ENCODE data around the gene TMEM255B. TPM values are rescaled to one million over a fixed set of nuclear protein-coding genes. Genes with fewer than 3 reads are reported as not detected.

TMEM255B gene
- total RNA-seq, 8 experiments from 2014 or later, result 0.05 to 2.7 (median 0.52) TPM

DNA sequence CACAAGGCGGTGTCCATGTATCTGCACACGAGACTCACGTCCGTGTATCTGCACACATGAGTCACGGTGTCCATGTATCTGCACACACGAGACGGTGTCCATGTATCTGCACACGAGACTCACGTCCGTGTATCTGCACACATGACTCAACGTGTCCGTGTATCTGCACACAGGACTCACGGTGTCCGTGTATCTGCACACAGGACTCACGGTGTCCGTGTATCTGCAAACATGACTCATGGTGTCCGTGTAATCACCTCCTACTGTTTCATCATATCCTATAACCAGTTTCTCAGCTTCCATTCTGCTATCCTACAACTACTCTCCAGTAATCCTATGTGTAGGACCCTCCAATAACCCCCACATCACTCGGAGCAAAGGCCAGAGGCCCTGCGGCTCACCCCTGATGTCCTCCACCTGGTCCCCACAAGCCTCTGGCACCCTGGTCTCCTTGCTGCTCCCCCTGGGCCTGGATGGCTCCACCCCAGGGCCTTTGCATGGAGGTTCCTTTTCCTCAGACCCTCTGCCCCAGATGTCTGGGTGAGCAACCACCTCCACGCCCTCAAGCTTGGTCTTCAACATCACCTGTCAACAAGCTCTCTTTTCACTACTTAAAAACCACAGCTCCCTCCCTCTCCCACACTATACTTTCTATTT lies 2.5 kb upstream of the TMEM255B start:
- in situ Hi-C loops (cut with MboI; ENCODE audit: low pct_unique_long_range_greater_than_20kb in 2 of 9, low sequenced_read_pairs in 9 of 9, unreplicated experiment in 9 of 9), result no loop called here
- Histone ChIP-seq H3K4me1 (replicated peaks in 1 of 2) (peaks cover 5 to 14% of the 10 kb centered on the region in 2 donors), H3K27ac (no peak overlapping the region), H3K4me3 (no peak overlapping the region)
- 60 to 100% (median 88%) methylated on average over 1 to 12 of the region's 20 CpGs; no CpG with 5 or more reads in 1 of the 10 experiments for WGBS, 10 experiments
- ATAC-seq (replicated peaks in 6 of 8), result no peak

DNA sequence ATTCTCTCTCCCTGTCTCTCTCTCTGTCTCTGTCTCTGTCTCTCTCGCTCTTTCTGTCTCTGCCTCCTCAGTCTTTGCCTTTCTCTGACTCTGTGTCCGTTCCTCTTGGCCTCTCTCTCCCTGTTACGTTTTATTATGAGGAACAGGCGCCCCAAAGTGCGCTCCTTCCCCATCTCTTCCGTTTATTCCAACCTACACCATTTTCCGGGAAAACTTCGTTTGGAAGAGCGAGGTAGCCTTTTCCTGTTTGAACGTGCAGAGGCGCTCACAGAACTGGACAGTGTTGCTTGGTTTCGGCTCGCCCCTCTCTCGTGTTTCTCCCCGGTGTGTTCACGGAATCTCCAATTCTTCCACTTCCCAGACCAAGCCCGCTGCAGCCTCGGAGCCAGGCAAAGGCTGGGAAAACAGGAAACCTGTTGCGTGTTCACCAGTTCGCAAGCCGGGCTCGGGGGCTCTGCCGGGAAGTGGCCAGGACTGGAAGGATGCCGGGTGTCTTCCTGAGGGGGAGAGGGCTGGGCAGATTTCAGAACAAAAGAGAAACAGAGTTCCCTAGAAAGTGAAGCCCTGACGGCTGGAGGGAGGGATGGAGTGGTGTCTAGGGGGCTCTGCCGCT lies 605 bp downstream of the TMEM255B start:
- peaks cover 5 to 14% of the 10 kb centered on the region in 2 donors for H3K4me1 ChIP-seq (replicated peaks in 1 of 2)
- H3K27ac ChIP-seq, result no peak overlapping the region
- peak in 6 of 8 experiments; percentile 6 to 34 (median 14) for ATAC-seq (replicated peaks in 6 of 8)
- peak overlapping the region; percentile 38 to 59 (median 45) for H3K4me3 ChIP-seq
- in situ Hi-C loops (cut with MboI; ENCODE audit: low pct_unique_long_range_greater_than_20kb in 2 of 9, low sequenced_read_pairs in 9 of 9, unreplicated experiment in 9 of 9), result no loop called here
- 0 to 4% (median 1%) methylated on average over 1 to 21 of the region's 26 CpGs for WGBS, 10 experiments

DNA sequence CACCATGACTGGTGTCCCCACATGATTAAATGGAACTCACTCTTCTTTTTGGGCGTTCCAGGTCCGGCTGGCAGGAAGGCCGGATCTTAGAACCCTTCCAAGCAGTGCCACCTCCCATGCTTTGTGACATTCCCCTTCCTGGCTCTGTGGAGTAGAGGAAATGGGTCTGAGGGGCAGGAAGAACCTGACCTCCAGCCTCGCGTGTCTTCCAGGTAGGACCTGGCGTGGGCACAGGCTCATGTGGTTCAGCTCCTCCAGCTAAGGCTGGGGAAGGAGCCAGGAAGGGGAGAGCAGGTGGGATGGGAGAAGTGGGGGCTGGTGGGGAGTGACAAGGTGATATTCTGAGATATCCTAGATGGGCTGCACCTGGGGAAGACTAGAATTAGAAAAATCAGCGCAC lies 2.1 kb downstream of the TMEM255B start:
- H3K4me1 ChIP-seq (replicated peaks in 1 of 2), result peaks cover 11 to 28% of the 10 kb centered on the region in 2 donors
- 90 to 100% methylated on average over 4 of the region's 7 CpGs; no CpG with 5 or more reads in 8 of the 10 experiments for WGBS, 10 experiments
- in situ Hi-C loops (cut with MboI; ENCODE audit: low pct_unique_long_range_greater_than_20kb in 2 of 9, low sequenced_read_pairs in 9 of 9, unreplicated experiment in 9 of 9), result no loop called here

DNA sequence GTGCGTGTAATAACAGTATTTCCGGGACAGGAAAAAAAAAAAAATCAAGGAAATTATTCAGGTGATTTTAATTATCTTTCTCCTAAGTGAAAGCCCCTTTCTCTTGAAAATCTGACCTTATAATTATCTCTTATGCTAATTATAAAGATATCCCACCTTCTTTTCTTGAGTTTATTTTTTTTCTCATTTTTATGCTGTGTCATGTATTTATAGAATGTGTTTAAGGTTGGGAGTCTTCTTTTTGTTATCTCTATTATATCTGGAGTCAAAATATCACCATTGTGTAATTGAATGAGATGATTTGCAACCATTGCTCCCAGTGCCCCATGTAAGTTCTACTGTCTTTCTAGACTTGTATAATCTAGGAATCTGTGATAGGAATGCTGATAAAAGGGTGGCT lies 3.0 kb downstream of the TMEM255B start:
- no peak overlapping the region for H3K27ac ChIP-seq
- H3K4me1 ChIP-seq (replicated peaks in 1 of 2), result peaks cover 11 to 35% of the 10 kb centered on the region in 2 donors
- H3K4me3 ChIP-seq, result no peak overlapping the region
- ATAC-seq (replicated peaks in 6 of 8), result no peak
- WGBS, 10 experiments, result 80 to 100% (median 89%) methylated on average over 1 to 2 of the region's 2 CpGs; no CpG with 5 or more reads in 1 of the 10 experiments
- in situ Hi-C loops (cut with MboI; ENCODE audit: low pct_unique_long_range_greater_than_20kb in 2 of 9, low sequenced_read_pairs in 9 of 9, unreplicated experiment in 9 of 9), result no loop called here

More for the DNA sequence above, 2.1 kb downstream of the TMEM255B start:
- H3K27ac ChIP-seq, result no peak overlapping the region
- no peak for ATAC-seq (replicated peaks in 6 of 8)
- no peak overlapping the region for H3K4me3 ChIP-seq

DNA sequence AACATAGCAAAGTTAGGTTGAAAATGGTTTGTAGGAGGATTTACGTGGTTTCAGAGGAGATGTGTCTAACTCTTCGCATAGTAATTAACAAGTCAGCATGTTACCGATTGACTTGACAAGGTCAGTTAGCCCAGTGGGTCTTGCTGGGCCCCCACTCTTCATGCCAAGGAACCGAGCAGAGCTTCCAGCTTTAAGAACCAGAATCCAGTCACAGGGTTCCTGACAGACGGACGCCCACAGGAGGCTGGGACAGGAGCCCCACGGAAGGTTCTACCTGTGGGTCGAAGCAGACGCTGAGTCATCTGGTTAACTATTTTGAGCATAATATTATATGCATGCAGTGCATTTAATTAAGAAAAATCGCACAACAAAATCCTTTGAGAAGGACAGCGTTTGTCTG lies 3.5 kb downstream of the TMEM255B start:
- 70 to 95% (median 80%) methylated on average over 2 to 11 of the region's 11 CpGs; no CpG with 5 or more reads in 3 of the 10 experiments for WGBS, 10 experiments
- H3K4me1 ChIP-seq (replicated peaks in 1 of 2), result peaks cover 11 to 35% of the 10 kb centered on the region in 2 donors
- no peak overlapping the region for H3K4me3 ChIP-seq
- ATAC-seq (replicated peaks in 6 of 8), result no peak
- in situ Hi-C loops (cut with MboI; ENCODE audit: low pct_unique_long_range_greater_than_20kb in 2 of 9, low sequenced_read_pairs in 9 of 9, unreplicated experiment in 9 of 9), result no loop called here
- H3K27ac ChIP-seq, result no peak overlapping the region

DNA sequence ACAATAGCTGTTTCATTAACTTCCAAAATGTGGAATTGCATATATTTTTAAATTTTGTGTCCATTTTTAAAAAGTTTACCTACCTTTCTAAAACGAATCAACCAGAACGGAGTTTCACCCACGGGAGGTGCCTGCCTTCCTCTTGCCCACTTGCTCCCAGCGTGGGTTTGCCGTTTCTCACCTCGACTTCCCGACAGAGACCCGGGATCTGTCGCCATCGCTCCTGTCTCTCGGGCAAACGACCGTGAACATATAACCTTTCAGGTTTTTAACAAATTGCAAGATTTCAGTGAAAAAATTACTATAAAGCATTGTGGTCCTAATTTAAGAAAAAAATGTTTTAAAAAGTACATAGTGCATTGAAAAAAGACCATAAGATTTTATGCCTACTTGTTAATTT lies 4.2 kb downstream of the TMEM255B start:
- ATAC-seq (replicated peaks in 6 of 8), result no peak
- 83 to 94% (median 88%) methylated on average over 5 to 13 of the region's 13 CpGs; no CpG with 5 or more reads in 1 of the 10 experiments for whole genome bisulfite sequencing, 10 experiments
- Histone ChIP-seq H3K27ac (no peak overlapping the region), H3K4me3 (no peak overlapping the region), H3K4me1 (replicated peaks in 1 of 2) (peaks cover 11 to 31% of the 10 kb centered on the region in 2 donors)
- in situ Hi-C loops (cut with MboI; ENCODE audit: low pct_unique_long_range_greater_than_20kb in 2 of 9, low sequenced_read_pairs in 9 of 9, unreplicated experiment in 9 of 9), result no loop called here

DNA sequence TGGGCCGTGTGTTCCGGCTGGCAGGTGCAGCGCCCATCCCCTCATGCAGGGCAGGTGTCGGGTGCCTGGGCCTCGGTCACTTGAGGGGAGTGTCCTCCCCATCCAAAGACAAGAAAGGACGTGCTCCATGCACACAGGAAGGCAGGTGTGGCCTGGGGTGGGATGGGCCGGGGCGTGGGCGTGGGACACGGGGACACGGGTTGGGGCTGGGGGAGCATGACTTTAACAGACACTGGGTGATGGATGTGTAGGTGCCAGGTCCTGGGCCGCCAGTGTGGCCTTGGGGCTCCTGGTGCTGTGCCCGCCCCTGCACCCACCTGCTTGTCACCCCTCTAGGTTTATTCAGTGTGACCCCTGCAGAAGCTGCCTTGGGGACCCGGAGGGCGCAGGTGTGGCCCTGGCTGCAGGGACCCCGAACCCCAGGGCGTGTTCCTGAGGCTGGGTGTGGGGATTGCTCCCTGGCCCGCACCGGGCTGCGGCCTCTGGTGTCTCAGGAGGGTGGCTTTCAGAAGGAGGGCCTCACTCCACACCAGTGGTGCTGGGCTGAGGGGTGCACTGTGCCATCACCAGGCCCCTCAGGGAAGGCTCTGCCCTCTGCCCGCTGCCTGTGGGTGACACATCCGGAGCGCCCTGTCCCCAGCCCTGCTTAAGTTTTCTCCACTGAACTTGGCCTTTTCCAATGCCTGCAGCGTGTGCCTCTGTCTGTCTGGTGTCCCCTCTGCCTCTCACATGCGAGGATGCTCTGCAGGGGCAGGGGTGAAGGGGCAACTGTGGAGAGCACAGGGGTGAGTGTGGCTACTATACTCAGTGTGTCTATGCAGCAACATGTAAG lies 5.2 kb downstream of the TMEM255B start:
- Histone ChIP-seq H3K4me3 (no peak overlapping the region), H3K27ac (no peak overlapping the region), H3K4me1 (replicated peaks in 1 of 2) (peaks cover 7 to 25% of the 10 kb centered on the region in 2 donors)
- WGBS, 10 experiments, result 60 to 100% (median 82%) methylated on average over 1 to 8 of the region's 25 CpGs; no CpG with 5 or more reads in 5 of the 10 experiments
- peak in 1 of 8 experiments; percentile 3 for ATAC-seq (replicated peaks in 6 of 8)
- in situ Hi-C loops (cut with MboI; ENCODE audit: low pct_unique_long_range_greater_than_20kb in 2 of 9, low sequenced_read_pairs in 9 of 9, unreplicated experiment in 9 of 9), result no loop called here

DNA sequence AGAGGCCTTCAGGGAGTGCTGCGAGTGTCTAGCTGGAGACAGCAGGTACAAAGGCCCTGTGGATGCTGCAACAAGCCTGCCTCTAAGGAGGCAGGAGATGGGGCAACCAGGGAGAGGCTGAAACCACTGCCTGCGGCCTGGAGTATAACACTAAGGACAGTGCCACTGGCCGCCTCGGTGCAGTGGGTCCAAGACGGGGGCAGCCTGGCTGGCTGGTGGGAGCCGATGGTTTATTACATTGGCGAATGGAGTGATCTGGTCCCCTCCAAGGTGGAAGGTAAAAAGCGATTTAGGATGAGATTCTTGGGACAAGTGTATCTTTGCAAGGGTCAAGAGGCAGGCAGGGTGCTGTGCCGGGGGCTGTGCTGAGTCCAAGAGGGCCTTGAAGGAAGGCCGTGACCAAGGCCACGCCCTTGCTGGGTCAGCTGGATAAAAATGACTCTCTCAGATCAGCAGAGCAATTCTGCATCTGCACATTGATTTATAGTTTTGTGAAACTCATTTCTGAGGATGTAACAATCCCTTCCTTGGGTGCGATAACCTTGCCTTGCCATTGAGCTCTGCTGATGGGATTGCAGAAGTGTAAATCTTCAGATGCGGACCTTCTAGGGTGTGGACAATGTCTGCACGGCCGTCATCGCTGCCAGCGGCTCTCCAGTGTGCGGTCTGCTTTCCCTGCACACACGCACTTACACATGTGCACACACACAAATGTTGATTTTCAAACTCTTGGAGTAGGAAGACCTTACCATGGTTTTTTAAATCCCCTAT lies 6.0 kb downstream of the TMEM255B start:
- ATAC-seq (replicated peaks in 6 of 8), result peak; percentile 52 to 89 (median 72)
- in situ Hi-C loops (cut with MboI; ENCODE audit: low pct_unique_long_range_greater_than_20kb in 2 of 9, low sequenced_read_pairs in 9 of 9, unreplicated experiment in 9 of 9), result no loop called here
- H3K4me3 ChIP-seq, result no peak overlapping the region
- H3K4me1 ChIP-seq (replicated peaks in 1 of 2), result peaks cover 7 to 21% of the 10 kb centered on the region in 2 donors
- H3K27ac ChIP-seq, result peak overlapping the region in 1 of 2 donors; percentile 23
- WGBS, 10 experiments, result 50 to 100% (median 91%) methylated on average over 1 to 11 of the region's 19 CpGs; no CpG with 5 or more reads in 3 of the 10 experiments

DNA sequence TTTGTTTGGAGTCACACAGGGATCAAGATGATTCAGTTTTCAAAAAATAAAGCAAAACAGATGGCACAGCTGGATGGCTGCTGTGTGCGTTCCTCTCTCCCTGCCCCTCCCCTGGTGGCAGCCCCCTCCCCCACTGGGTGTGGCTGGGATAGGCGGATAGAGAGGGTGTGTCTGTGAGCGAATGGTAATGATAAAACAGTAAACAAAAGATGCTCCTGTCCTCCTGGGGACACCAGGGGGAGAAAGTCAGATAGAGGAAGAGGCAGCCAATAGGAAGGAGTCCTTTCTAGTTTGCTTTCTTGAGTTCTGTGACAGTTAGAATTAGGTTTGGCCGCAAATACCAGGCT lies 6.5 kb downstream of the TMEM255B start:
- in situ Hi-C loops (cut with MboI; ENCODE audit: low pct_unique_long_range_greater_than_20kb in 2 of 9, low sequenced_read_pairs in 9 of 9, unreplicated experiment in 9 of 9), result no loop called here
- Histone ChIP-seq H3K4me3 (no peak overlapping the region), H3K4me1 (replicated peaks in 1 of 2) (peaks cover 7 to 21% of the 10 kb centered on the region in 2 donors), H3K27ac (peak overlapping the region in 1 of 2 donors; percentile 23)
- peak; percentile 29 to 91 (median 54) for ATAC-seq (replicated peaks in 6 of 8)
- WGBS, 10 experiments, result 0 to 80% methylated on average over 1 to 2 of the region's 4 CpGs; no CpG with 5 or more reads in 8 of the 10 experiments

DNA sequence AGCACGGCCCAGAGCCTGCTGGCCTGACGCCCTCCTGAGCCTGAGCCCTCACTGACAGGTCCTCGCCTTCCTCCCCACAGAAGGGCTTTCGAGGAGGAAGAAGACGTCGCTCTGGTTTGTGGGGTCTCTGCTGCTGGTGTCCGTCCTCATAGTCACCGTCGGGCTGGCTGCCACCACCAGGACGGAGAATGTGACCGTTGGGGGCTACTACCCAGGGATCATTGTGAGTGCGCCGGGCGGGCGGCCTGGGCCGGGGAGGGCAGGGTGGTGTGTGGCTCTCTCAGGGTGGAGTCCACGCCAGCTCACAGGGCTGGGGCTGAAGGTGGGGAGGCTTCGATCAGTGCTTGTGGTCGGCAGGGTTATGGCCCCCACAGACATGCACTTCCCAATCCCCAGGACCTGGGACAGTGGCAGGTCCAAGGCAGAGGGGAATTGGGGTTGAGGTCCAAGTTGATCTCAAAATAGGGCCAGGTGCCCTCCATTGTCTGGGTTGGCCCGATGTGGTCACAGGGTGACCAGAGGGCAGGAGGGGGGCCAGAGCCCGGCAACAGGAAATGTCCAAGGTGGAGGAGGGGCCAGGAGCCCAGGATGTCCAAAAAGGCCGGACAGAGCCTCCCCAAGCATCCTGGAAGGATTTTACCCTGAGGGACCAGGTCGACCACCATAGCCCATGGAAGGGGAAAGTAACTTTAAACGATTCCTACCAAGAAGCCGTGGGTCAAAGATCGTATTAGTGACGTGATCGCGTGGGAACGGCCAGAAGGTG lies 7.2 kb downstream of the TMEM255B start:
- no peak overlapping the region for H3K4me3 ChIP-seq
- H3K4me1 ChIP-seq (replicated peaks in 1 of 2), result peaks cover 7 to 21% of the 10 kb centered on the region in 2 donors
- peak overlapping the region in 1 of 2 donors; percentile 11 for H3K27ac ChIP-seq
- no peak for ATAC-seq (replicated peaks in 6 of 8)
- in situ Hi-C loops (cut with MboI; ENCODE audit: low pct_unique_long_range_greater_than_20kb in 2 of 9, low sequenced_read_pairs in 9 of 9, unreplicated experiment in 9 of 9), result no loop called here
- 73 to 90% (median 80%) methylated on average over 2 to 12 of the region's 30 CpGs; no CpG with 5 or more reads in 2 of the 10 experiments for WGBS, 10 experiments

DNA sequence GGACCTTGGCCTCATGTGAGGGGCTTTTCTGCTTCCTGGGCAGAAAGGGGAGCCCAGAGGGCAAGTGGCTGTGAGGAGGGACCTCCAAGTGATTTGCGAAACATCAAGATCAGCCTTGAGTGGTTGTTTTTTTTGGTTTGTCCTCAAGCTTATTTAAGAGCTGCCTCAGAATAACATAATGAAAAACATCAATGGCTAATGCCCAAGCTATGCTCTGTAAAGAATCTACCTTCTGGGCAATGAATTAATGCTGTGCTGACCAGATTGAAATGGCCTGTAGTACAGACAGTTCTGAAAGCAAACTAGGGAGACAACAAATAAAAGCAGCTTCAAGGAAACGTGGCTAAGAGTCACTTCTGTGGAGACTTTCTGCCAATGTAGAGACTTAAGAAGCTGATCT lies 8.3 kb downstream of the TMEM255B start:
- ATAC-seq (replicated peaks in 6 of 8), result no peak
- H3K4me3 ChIP-seq, result no peak overlapping the region
- in situ Hi-C loops (cut with MboI; ENCODE audit: low pct_unique_long_range_greater_than_20kb in 2 of 9, low sequenced_read_pairs in 9 of 9, unreplicated experiment in 9 of 9), result no loop called here
- WGBS, 10 experiments, result 22 to 100% (median 100%) methylated on average over 1 to 2 of the region's 2 CpGs; no CpG with 5 or more reads in 1 of the 10 experiments
- peaks cover 7 to 21% of the 10 kb centered on the region in 2 donors for H3K4me1 ChIP-seq (replicated peaks in 1 of 2)
- no peak overlapping the region for H3K27ac ChIP-seq
